Measurements from ENCODE around the gene PDE4A. TPM values are rescaled to one million over a fixed set of nuclear protein-coding genes. Genes with fewer than 3 reads are reported as not detected.

PDE4A gene
- total and polyA plus RNA-seq, 2 of the 13 experiments (the other 11 are each of a cell fraction or from before 2014, with no cell fraction given) = 1.1 to 4.1 TPM

DNA sequence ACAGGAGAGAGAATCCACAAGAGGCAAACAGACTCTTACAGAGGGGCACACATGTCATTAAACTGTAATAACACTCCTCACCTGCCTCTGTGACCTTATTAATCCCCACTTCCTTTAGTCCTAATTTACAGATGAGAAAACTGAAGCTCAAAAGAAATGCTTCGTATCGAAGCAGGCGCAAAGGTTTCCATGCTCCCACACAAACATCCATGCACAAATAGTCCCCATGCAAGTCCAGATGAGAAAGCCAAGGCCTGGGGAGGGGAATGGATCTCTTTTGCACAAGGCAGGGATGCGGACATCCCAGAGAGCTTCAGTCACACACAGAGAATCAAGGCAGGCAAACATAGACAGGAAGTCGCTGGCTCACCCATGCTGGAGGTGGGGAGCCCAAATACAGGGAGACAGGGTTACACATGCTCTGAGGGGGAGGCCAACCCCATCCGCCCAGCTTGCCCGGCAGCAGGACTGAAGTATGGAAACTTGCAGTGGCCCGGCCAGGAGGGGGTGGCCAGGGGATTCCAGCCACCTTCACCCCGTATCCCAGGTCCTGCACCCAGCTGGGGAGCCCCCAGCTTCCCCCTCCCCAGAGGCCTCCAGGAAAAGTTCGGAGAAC is 96.4 kb downstream of the PDE4A start:
- Histone ChIP-seq H3K9me3 (ENCODE audit: low read length) (no peaks in the 10 kb centered on the region), H3K27me3 (ENCODE audit: control insufficient read depth in 1 of 2, insufficient read depth in 2 of 2, low read length in 2 of 2) (peaks cover 15 to 66% of the 10 kb centered on the region in 2 experiments), H3K9ac (ENCODE audit: insufficient read depth, low read depth, low read length) (no peak overlapping the region), H3K4me3 (replicated peaks in 1 of 3; ENCODE audit: insufficient read depth in 1 of 3, low read depth in 2 of 3, low read length in 3 of 3) (peak overlapping the region; percentile 26 to 66 (median 34); a peak in 5 of 6 replicates), H3K79me2 (ENCODE audit: insufficient read depth, low read length) (no peaks in the 10 kb centered on the region), H3K36me3 (replicated peaks in 1 of 2; ENCODE audit: control insufficient read depth in 1 of 2, insufficient read depth in 2 of 2, low read length in 2 of 2) (no peaks in the 10 kb centered on the region), H3K27ac (ENCODE audit: extremely low read length, insufficient read depth, low read length) (no peak overlapping the region), H2AFZ (ENCODE audit: low read length) (no peak overlapping the region), H3K4me1 (ENCODE audit: insufficient read depth, low read length) (peaks cover 42% of the 10 kb centered on the region), H4K20me1 (ENCODE audit: insufficient read depth, low read length) (no peaks in the 10 kb centered on the region), H3K4me2 (ENCODE audit: low read depth, low read length) (peak overlapping the region; percentile 74; the same call in 1 of the 2 replicates)
- no peak for TF ChIP-seq RFXANK (CRISPR knock-in tag; IDR thresholded peaks at IDR 0.05)
- TF ChIP-seq HOMEZ (CRISPR knock-in tag; IDR thresholded peaks at IDR 0.05; ENCODE audit: low read depth) = no peak
- no peak for TF ChIP-seq ZNF768 (CRISPR knock-in tag; IDR thresholded peaks at IDR 0.05)
- TF ChIP-seq MTA3 (CRISPR knock-in tag; IDR thresholded peaks at IDR 0.05) = no peak
- no peak for TF ChIP-seq ZNF44 (CRISPR knock-in tag; IDR thresholded peaks at IDR 0.05)
- ChIA-PET CTCF (ENCODE audit: low intra/inter-chr PET ratio, low total read pairs) (no interaction called here), POLR2A (no interaction called here)
- DNase-seq (ENCODE audit: low spot score) (no peak), FAIRE-seq (no peak), ATAC-seq (peak; percentile 6; the same call in 2 of the 3 replicates)
- in situ Hi-C loops (cut with HindIII; ENCODE audit: extremely low pct_ligation_motif_present, low pct_unique_long_range_greater_than_20kb) (no loop called here), intact Hi-C loops (cut with micrococcal nuclease; ENCODE audit: unreplicated experiment) (no loop called here)
- BruUV-seq (replicated peaks) = no TSS peak
- 46% methylated on average over 6 of the region's 10 CpGs for WGBS (ENCODE audit: low lambda C conversion rate)

- Histone ChIP-seq H3K4me2 (ENCODE audit: low read depth, low read length) (peak within 1 kb of the TSS; percentile 74), H3K36me3 (replicated peaks in 1 of 2; ENCODE audit: control insufficient read depth in 1 of 2, insufficient read depth in 2 of 2, low read length in 2 of 2) (no peaks in the 10 kb centered on the region), H3K79me2 (ENCODE audit: insufficient read depth, low read length) (no peaks in the 10 kb centered on the region), H3K9me3 (ENCODE audit: low read length) (no peaks in the 10 kb centered on the region), H4K20me1 (ENCODE audit: insufficient read depth, low read length) (no peaks in the 10 kb centered on the region), H2AFZ (ENCODE audit: low read length) (no peak within 1 kb of the TSS), H3K27me3 (ENCODE audit: control insufficient read depth in 1 of 2, insufficient read depth in 2 of 2, low read length in 2 of 2) (peaks cover 15 to 66% of the 10 kb centered on the region in 2 experiments), H3K4me3 (replicated peaks in 1 of 3; ENCODE audit: insufficient read depth in 1 of 3, low read depth in 2 of 3, low read length in 3 of 3) (peak within 1 kb of the TSS; percentile 26 to 66 (median 34); a peak in 5 of 6 replicates), H3K4me1 (ENCODE audit: insufficient read depth, low read length) (peaks cover 48% of the 10 kb centered on the region), H3K27ac (ENCODE audit: extremely low read length, insufficient read depth, low read length) (no peak within 1 kb of the TSS), H3K9ac (ENCODE audit: insufficient read depth, low read depth, low read length) (no peak within 1 kb of the TSS)
- intact Hi-C loops (cut with micrococcal nuclease; ENCODE audit: unreplicated experiment) = no loop called here
- ChIA-PET CTCF (ENCODE audit: low intra/inter-chr PET ratio, low total read pairs) (no interaction called here), POLR2A (no interaction called here)
- FAIRE-seq (no peak), ATAC-seq (peak; percentile 42), DNase-seq (ENCODE audit: low spot score) (no peak)
- in situ Hi-C loops (cut with HindIII; ENCODE audit: extremely low pct_ligation_motif_present, low pct_unique_long_range_greater_than_20kb) = no loop called here
- WGBS (ENCODE audit: low lambda C conversion rate) = no CpG with 5 or more reads among the region's 39 CpGs
- no TSS peak for BruUV-seq (replicated peaks)
- no peak for TF ChIP-seq HOXA7 (CRISPR knock-in tag; IDR thresholded peaks at IDR 0.05)
- no peak for TF ChIP-seq ZNF281 (CRISPR knock-in tag; IDR thresholded peaks at IDR 0.05; ENCODE audit: borderline replicate concordance)
- 0 out of 2 replicates have a peak, but pooled peaks have one; percentile 50 for TF ChIP-seq HNRNPL (IDR thresholded peaks at IDR 0.05; ENCODE audit: low read depth, low read length)
- TF ChIP-seq HNRNPK (IDR thresholded peaks at IDR 0.05; ENCODE audit: low read depth, low read length, poor library complexity, severe bottlenecking) = no peak
- no peak for TF ChIP-seq IRX3 (CRISPR knock-in tag; IDR thresholded peaks at IDR 0.05; ENCODE audit: borderline replicate concordance, low read depth)
- TF ChIP-seq ISX (CRISPR knock-in tag; conservative IDR thresholded peaks at IDR 0.05) = no peak
- no peak for TF ChIP-seq FOXO1 (CRISPR knock-in tag; IDR thresholded peaks at IDR 0.05)
- no peak for TF ChIP-seq ZZZ3 (CRISPR knock-in tag; IDR thresholded peaks at IDR 0.05; ENCODE audit: borderline replicate concordance)
- 0 out of 2 replicates have a peak, but pooled peaks have one; percentile 24 for TF ChIP-seq ZNF547 (CRISPR knock-in tag; IDR thresholded peaks at IDR 0.05)
- no peak for TF ChIP-seq JARID2 (CRISPR knock-in tag; IDR thresholded peaks at IDR 0.05; ENCODE audit: insufficient replicate concordance)
These were observed 97.0 kb downstream of the PDE4A start, which contains the start of gene S1PR5 for GRCh38 chr19:10517361-10517759. S1PR5 (minus strand) TSS chr19:10517447; CDS start chr19:10515011, 2,436 bp downstream.
